Panc1 (cell line): ENCODE measurements around the gene PRDX6. TPM values are rescaled to one million over a fixed set of nuclear protein-coding genes. Genes with fewer than 3 reads are reported as not detected.

ENCODE experiments used
- ATAC-seq: fragments of 200-7000 bp; cut with Tn5 transposase; 2 replicates; pipeline ENCODE4 v1.9.1; 2020; ENCODE audit warnings: mild to moderate bottlenecking, moderate library complexity
- BruUV-seq: library from RNA; stranded (reverse); fragments of 400-500 nt; replicated peaks from 2 replicates; lab custom pipeline; 2021; lab: Mats Ljungman, UMichigan
- CTCF ChIA-PET: fragments of 300-600 bp; sonication (Branson Sonifier 250); formaldehyde crosslinking; loops from one replicate; lab custom pipeline; 2022; ENCODE audit warnings: antibody characterized with exemption; lab: Charles Lee
- POLR2A ChIA-PET: fragments of 300-600 bp; sonication (Branson Sonifier 250); formaldehyde crosslinking; loops from one replicate; lab custom pipeline; 2022; ENCODE audit warnings: antibody characterized with exemption; lab: Charles Lee
- DNase-seq: peaks from one replicate; pipeline ENCODE4 v3.0.0-alpha.2; 2010; ENCODE audit warnings: low read depth, low spot score
- H3K27ac ChIP-seq: 2 replicates; pipeline ENCODE4 v1.5.1; 2011; ENCODE audit warnings: mild to moderate bottlenecking, low read length, inconsistent platforms
- H3K27me3 ChIP-seq: fragments of 200-500 bp; sonication (Bioruptor generic); 2 replicates; pipeline ENCODE4 v1.6.0; 2014; ENCODE audit warnings: low read length, inconsistent platforms; ENCODE audit not compliant: control insufficient read depth, insufficient read depth
- H3K36me3 ChIP-seq: fragments of 200-500 bp; sonication (Bioruptor generic); 2 replicates; pipeline ENCODE4 v1.5.1; 2014; ENCODE audit warnings: inconsistent platforms, mild to moderate bottlenecking, low read length, moderate library complexity; ENCODE audit not compliant: control insufficient read depth, insufficient read depth
- H3K4me1 ChIP-seq: 2 replicates; pipeline ENCODE4 v1.5.1; 2011; ENCODE audit warnings: inconsistent platforms, mild to moderate bottlenecking, low read length, moderate library complexity; ENCODE audit not compliant: control insufficient read depth, insufficient read depth
- H3K4me3 ChIP-seq, 2 experiments: 2 replicates each; pipeline ENCODE4 v1.5.1; 2011 to 2012; ENCODE audit warnings: low read depth in 2 of 2, low read length in 2 of 2, mild to moderate bottlenecking in 2 of 2, inconsistent platforms in 1 of 2, moderate library complexity in 1 of 2
- H3K9me3 ChIP-seq: fragments of 200-500 bp; sonication (Bioruptor generic); 2 replicates; pipeline ENCODE4 v1.5.1; 2014; ENCODE audit warnings: low read depth, mild to moderate bottlenecking, inconsistent platforms, low read length, moderate library complexity; ENCODE audit not compliant: control insufficient read depth, insufficient read depth
- POLR2AphosphoS5 ChIP-seq: IDR thresholded peaks from 2 replicates; pipeline ENCODE4 v1.6.1; 2012; ENCODE audit warnings: mild to moderate bottlenecking, low read depth, low read length, moderate library complexity
- SIN3A ChIP-seq: IDR thresholded peaks from 2 replicates; pipeline ENCODE4 v1.6.1; 2012; ENCODE audit warnings: low read depth, mild to moderate bottlenecking, low read length, moderate library complexity, borderline replicate concordance; ENCODE audit not compliant: insufficient read depth
- TCF7L2 ChIP-seq: IDR thresholded peaks from 2 replicates; pipeline ENCODE4 v1.6.1; 2011; ENCODE audit warnings: mild to moderate bottlenecking, low read depth, low read length, inconsistent platforms
- in situ Hi-C: cut with HindIII; loops from 2 replicates; pipeline ENCODE4 v1.10.0; 2016; ENCODE audit warnings: low sequenced_read_pairs, low pct_unique_long_range_greater_than_20kb
- intact Hi-C: fragments of 100-400 bp; cut with micrococcal nuclease; formaldehyde crosslinking; loops from one replicate; pipeline ENCODE4 v1.10.0; 2022; ENCODE audit not compliant: unreplicated experiment
- total RNA-seq: library from RNA; stranded (reverse); gene quantifications from one replicate; pipeline ENCODE4 v1.2.1, GENCODE V29; 2021; ENCODE audit not compliant: unreplicated experiment
- TF ChIP-seq, protein P1 (sequence below), 2 experiments: IDR thresholded peaks; 2 replicates each; pipeline ENCODE4 v1.6.1; 2011 to 2012; ENCODE audit warnings: low read depth in 2 of 2, control low read depth in 1 of 2, low read length in 1 of 2, mild to moderate bottlenecking in 1 of 2, moderate library complexity in 1 of 2; ENCODE audit not compliant: insufficient read depth in 1 of 2
- TF ChIP-seq, protein P2 (sequence below): fragments of 450-650 bp; IDR thresholded peaks from 2 replicates; pipeline ENCODE4 v1.5.1; 2017; ENCODE audit warnings: mild to moderate bottlenecking

The PRDX6 gene
- total RNA-seq, 1 experiment from 2014 or later, result 157 TPM

DNA sequence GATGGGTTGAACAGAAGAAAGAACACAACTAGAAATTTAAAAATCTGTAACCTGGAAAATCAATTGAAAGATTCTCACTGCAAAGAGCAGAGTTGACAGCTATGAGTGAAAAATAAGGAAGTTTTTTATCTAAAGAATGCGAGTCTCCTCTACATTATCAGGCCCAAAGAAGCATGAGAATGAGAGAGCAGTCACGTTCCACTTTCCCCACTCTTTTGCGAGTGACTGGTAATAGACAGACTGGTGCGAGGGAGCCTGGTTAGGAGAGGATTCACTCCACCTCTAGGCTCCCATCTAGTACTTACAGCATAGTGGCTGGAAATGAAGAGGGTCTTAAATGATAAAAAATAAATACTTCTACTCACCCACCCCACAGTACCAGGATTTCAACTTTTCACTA lies 52.0 kb downstream of the PRDX6 start:
- Histone ChIP-seq H3K27ac (no peak overlapping the region), H3K36me3 (no peaks in the 10 kb centered on the region), H3K27me3 (no peaks in the 10 kb centered on the region; the same call in 1 of the 2 replicates), H3K9me3 (no peaks in the 10 kb centered on the region), H3K4me3 (no peak overlapping the region), H3K4me1 (no peaks in the 10 kb centered on the region)
- POLR2A ChIA-PET, result no interaction called here
- no TSS peak for BruUV-seq
- TF ChIP-seq, protein P1, sequence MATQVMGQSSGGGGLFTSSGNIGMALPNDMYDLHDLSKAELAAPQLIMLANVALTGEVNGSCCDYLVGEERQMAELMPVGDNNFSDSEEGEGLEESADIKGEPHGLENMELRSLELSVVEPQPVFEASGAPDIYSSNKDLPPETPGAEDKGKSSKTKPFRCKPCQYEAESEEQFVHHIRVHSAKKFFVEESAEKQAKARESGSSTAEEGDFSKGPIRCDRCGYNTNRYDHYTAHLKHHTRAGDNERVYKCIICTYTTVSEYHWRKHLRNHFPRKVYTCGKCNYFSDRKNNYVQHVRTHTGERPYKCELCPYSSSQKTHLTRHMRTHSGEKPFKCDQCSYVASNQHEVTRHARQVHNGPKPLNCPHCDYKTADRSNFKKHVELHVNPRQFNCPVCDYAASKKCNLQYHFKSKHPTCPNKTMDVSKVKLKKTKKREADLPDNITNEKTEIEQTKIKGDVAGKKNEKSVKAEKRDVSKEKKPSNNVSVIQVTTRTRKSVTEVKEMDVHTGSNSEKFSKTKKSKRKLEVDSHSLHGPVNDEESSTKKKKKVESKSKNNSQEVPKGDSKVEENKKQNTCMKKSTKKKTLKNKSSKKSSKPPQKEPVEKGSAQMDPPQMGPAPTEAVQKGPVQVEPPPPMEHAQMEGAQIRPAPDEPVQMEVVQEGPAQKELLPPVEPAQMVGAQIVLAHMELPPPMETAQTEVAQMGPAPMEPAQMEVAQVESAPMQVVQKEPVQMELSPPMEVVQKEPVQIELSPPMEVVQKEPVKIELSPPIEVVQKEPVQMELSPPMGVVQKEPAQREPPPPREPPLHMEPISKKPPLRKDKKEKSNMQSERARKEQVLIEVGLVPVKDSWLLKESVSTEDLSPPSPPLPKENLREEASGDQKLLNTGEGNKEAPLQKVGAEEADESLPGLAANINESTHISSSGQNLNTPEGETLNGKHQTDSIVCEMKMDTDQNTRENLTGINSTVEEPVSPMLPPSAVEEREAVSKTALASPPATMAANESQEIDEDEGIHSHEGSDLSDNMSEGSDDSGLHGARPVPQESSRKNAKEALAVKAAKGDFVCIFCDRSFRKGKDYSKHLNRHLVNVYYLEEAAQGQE (IDR thresholded peaks at IDR 0.05; ENCODE audit: insufficient read depth in 1 of 2, low read depth in 2 of 2, low read length in 1 of 2), result no peak
- TF ChIP-seq POLR2AphosphoS5 (no peak), SIN3A (no peak), TCF7L2 (no peak)
- TF ChIP-seq, protein P2, sequence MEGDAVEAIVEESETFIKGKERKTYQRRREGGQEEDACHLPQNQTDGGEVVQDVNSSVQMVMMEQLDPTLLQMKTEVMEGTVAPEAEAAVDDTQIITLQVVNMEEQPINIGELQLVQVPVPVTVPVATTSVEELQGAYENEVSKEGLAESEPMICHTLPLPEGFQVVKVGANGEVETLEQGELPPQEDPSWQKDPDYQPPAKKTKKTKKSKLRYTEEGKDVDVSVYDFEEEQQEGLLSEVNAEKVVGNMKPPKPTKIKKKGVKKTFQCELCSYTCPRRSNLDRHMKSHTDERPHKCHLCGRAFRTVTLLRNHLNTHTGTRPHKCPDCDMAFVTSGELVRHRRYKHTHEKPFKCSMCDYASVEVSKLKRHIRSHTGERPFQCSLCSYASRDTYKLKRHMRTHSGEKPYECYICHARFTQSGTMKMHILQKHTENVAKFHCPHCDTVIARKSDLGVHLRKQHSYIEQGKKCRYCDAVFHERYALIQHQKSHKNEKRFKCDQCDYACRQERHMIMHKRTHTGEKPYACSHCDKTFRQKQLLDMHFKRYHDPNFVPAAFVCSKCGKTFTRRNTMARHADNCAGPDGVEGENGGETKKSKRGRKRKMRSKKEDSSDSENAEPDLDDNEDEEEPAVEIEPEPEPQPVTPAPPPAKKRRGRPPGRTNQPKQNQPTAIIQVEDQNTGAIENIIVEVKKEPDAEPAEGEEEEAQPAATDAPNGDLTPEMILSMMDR, result no peak
- no peak for DNase-seq
- CTCF ChIA-PET, result no interaction called here
- in situ Hi-C loops (no loop called here), intact Hi-C loops (no loop called here)
- ATAC-seq, result no peak

DNA sequence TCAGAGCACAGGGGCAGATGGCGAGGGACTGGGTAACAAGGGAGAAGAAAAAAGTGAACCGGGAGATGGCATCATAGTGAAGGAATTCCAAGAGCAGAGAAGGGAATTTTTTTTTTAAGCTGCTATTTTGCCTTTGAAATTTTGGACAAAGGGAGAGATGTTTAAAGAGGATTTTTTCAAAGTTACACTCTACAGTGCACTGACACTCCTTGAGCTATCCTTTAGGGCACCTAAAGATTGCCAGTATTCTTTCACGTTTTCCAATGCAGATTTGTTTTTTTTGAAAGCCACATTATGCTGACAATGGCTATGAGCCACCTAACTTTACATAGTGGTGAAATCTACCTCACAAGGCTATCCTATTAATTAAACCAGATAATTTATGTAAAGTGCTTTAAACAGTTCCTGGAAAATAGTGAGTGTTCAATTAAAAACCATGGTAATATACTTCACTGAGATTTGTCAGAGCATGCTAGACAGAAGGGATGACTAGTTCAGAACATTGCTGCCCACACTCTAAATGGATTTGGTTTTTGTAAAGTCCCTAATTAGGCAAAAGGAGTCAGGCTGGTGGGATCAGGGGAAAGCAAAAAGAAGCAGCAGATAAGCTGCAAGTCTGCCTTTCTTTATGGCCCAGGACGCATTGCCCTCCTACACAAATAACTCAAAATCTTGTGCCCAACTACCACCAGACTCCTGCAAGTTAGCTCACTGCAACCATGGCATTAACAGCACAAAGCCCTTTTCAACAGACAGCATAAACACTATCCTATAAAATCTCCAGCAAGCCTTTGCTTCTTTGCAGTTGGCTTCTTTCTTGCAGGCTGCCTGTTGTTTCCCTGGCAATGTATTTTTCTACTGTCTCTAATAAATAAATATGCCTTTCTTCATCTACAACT lies 53.9 kb downstream of the PRDX6 start:
- DNase-seq (no peak), ATAC-seq (no peak)
- intact Hi-C loops, result no loop called here
- Histone ChIP-seq H3K9me3 (no peaks in the 10 kb centered on the region), H3K4me3 (no peak overlapping the region), H3K4me1 (no peaks in the 10 kb centered on the region), H3K27me3 (peaks cover 2% of the 10 kb centered on the region; the same call in 1 of the 2 replicates), H3K27ac (no peak overlapping the region), H3K36me3 (no peaks in the 10 kb centered on the region)
- no TSS peak for BruUV-seq
- ChIA-PET POLR2A (no interaction called here), CTCF (no interaction called here)
- TF ChIP-seq, protein P1 (IDR thresholded peaks at IDR 0.05; ENCODE audit: insufficient read depth in 1 of 2, low read depth in 2 of 2, low read length in 1 of 2), result no peak
- TF ChIP-seq TCF7L2 (no peak), SIN3A (no peak), POLR2AphosphoS5 (no peak)
- TF ChIP-seq, protein P2, result no peak
- in situ Hi-C loops, result no loop called here
